ENCODE measurements around the gene TKTL1.
A peak's percentile ranks its signal among the peaks of the same experiment; 100 is the strongest.

The TKTL1 gene

DNA sequence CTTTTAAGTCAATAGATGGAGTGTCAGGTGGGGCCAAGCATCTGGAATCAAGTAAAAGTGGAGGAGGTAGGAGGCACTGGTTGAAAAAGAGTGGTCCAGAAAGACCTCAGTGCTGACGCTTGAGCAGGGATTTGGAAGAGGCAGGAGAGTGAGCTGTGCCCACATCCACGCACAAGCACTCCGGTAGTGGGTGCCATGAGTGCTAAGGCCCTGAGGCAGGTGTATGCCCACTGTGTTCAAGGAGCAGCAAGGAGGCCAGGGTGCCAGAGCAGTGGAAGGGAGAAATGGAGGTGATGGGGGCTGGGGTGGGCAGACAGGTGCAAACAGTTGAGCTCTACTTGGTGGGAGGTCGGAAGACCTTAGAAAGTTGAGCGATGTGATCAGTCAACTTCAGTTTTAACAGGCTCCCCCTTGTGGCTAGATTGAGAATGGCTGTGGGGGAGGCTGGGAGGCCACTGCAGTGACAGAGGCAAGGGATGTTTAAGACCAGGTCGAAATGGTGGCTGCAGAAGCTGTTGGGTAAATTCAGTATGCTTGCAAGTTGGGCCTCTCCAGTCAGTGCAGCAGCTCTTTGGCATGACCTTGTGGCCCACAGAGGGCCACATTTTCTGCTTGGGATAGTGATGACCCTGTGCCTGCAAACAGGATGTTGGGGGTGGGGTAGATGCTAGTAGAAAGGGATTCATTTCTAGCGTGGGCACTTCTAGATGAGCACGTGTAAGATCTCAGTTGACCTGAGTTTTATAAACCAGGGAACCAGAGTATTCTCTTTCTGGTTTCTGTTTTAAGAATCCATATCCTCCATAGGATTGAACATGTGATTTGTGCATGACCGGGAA, 12.7 kb downstream of the TKTL1 start:
- peak; percentile 51 to 82 for DNase-seq (ENCODE audit: low read depth in 2 of 2)

DNA sequence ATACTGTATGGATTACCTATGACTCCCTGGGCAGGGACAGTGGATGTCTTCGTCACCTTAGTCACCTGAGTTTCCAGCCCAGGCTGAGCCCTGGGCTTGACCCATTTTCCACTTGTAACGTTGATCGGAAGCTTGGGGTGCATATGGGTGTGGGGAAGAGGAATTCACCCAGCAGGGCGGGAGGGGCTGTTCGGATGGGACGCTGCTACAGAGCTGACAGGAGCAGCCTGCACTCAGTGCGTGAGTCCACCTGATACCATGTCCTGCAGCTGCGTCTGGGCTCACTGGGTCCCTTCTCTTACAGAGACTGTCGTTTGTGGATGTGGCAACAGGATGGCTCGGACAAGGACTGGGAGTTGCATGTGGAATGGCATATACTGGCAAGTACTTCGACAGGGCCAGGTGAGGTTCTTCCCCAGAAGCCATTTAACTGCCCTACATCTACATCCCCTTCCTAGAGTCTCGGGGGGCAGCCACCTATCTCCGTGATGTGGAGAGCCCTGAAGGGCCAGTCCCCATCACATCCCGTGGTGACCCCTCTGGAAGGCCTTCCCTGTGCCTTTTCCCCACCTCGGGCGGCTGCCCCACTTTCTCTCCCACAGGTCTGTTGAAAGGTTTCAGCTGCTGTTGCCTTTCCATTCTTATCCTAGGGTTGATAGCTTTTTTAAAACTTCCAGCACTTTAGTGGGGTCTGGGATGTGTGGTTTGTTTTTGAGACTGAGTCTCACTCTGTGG, 13.6 kb downstream of the TKTL1 start:
- DNase-seq (ENCODE audit: low read depth in 2 of 2): no peak

GRCh38 chrX:154310616-154311536, 15.3 kb downstream of the TKTL1 start:
- DNase-seq (ENCODE audit: low read depth in 2 of 2): no peak

DNA sequence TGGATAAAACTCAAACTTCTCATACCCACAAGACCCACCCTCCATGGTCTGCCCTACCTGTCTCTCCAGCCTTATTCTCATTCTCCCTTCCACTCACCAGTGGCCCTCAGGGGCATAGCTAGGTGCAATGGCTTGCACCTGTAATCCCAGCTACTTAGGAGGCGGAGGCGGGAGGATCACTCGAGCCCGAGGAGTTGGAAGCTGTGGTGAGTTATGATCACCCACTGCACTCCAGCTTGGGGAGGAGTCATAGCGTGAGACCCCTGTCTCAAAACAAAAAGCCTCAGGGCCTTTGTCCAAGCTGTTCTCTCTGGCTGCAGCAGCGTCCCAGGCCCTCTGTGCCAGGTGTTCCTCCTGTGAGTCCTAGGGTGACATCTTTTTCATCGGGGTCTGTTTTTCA, 16.5 kb downstream of the TKTL1 start:
- no peak for DNase-seq (ENCODE audit: low read depth in 2 of 2)

- DNase-seq (ENCODE audit: low read depth in 2 of 2): peak in 1 of 2 donors; percentile 16
Measured at GRCh38 chrX:154313147-154313546, 17.6 kb downstream of the TKTL1 start.

DNA sequence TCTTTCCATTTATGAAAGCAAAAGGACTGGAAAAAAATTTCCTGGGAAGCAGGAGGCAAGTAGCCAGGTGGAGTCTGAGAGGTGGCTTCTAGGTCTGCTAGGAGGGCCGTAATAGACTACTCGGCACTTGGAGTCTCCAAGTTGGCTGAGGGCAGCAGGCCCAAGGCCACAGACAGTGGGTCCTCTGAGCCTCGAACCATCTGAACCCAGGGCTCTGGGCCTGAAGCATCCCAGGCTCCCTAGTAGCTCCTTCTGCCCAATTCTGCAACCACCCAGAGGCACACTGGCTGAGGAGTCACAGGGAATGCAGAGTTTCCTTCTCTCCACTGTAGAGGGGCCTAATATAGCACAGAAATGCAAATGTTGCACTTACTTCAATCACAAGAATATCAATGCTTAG, 19.8 kb downstream of the TKTL1 start:
- DNase-seq (ENCODE audit: low read depth in 2 of 2): no peak

DNA sequence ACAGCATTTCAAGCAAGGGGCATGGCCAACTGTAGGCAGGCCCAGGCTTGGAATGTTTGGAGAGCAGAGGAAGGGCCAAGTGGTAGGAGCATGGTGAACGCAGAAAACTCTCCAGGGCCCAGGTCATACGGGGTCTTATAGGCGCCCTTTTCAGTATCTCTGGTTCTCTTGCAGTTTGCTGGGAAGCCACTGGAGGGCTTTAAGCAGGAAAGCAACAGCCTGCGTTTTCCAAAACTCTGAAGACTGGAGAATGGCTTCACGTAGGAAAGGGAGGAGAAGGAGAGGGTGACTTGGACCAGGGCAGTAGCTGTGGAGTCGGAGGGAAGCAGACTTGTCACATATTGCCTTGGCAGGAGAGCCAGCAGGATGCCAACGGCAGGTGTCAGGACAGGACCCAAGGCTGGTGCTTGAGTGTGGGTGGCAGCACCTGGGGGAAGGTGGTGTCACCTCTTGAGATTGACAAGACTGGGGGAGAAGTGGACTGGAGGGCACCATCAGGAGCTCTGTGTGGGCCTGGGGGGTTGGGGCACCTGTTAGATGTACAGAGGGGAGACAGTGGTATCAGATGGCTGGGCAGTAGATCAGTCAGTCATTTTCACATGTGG, 21.9 kb downstream of the TKTL1 start:
- DNase-seq (ENCODE audit: low read depth in 2 of 2): no peak

GRCh38 chrX:154320406-154320805, 24.8 kb downstream of the TKTL1 start:
- DNase-seq (ENCODE audit: low read depth in 2 of 2): no peak

DNA sequence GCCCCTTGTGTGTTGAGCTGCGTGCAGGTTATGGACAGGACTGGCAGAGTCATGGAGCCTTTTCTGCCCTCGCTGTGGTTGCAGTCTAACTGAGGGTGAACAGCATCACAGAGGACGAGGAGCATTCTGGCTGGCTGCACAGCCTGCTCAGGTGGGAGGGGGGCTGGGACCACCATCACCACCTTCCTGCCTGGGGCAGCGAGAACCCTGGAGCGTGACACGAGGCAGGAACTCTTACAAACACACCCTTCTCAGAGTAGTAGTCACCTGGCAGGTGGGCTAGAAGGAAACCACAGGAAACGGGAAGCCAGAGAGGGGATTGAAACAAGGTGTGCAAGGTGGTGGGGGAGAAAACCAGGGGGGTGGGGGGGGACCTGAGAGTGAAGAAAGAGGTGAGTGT, 25.6 kb downstream of the TKTL1 start:
- DNase-seq (ENCODE audit: low read depth in 2 of 2): no peak

DNA sequence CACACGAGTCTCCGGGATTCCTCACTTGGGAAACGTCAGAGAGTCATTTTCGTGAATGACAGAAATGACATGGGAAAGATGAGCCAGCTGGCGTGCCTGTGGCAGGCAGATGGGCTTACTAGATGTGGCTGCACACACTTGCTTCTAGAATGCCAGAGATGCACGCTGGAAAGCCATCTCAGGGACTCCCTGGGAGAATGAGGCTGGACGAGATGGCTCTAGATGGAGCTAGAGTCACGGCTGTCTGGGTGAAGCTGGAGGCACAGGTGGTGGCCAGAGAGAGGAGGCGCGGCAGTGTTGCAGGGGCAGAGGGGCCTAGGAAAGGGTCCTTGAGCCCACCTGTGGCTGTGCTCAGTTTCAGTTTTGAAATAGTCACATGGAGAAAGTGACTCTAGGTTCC, 26.0 kb downstream of the TKTL1 start:
- no peak for DNase-seq (ENCODE audit: low read depth in 2 of 2)

DNA sequence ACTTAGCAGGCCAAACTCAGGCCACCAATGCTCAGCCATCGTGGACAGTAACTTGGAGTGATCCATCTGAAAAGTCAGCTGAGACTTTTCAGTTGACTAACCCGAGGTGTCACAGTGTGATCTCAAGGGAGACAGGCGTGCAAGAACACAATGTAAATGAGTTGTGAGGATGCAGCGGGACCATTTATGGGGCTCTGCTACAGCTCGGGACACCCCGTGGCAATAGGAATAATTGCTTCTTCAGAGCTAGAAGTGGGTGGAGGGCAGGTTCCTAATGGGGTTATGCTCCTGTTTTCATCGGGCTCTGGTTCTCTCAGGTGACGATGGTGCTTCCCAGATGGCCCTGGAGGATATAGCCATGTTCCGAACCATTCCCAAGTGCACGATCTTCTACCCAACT, 27.3 kb downstream of the TKTL1 start:
- no peak for DNase-seq (ENCODE audit: low read depth in 2 of 2)

GRCh38 chrX:154323537-154323936, 27.9 kb downstream of the TKTL1 start:
- DNase-seq (ENCODE audit: low read depth in 2 of 2): no peak

- no peak for DNase-seq (ENCODE audit: low read depth in 2 of 2)
Measured at GRCh38 chrX:154325541-154325940, 29.9 kb downstream of the TKTL1 start.

DNA sequence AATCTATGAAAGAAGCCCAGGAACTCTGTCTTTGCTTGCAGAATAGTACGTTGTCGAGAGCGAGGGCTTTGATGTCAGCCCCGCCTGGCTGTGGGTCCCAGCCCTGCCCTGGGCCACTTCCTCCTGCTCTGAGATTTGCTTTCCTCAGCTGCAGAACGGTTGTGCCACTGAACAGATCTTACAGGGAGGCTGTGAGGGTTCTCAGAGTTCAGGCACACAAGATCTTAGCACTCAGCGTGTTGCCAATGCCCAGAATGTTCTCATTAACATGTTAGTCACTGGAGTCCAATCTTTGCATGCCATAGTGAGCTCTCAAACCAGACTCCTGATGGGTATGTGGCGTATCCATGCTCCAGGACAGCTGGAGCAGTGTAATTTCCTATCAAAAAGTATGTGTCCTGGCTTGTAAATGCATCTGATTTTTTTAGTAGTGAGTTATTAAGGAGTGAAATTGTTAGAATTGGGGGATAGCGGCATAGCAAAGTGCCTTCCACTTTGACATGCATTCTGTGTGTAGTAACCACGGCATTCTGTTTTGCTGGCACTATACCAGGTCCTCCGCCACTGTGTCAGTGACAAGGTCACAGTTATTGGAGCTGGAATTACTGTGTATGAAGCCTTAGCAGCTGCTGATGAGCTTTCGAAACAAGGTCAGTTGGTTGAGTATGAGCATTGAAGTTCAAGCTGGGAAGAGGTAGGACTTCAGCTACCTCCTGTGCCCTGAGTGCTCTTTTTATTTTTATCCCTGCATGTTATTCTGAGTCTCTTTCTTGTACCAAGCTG, 31.6 kb downstream of the TKTL1 start:
- no peak for DNase-seq (ENCODE audit: low read depth in 2 of 2)

DNA sequence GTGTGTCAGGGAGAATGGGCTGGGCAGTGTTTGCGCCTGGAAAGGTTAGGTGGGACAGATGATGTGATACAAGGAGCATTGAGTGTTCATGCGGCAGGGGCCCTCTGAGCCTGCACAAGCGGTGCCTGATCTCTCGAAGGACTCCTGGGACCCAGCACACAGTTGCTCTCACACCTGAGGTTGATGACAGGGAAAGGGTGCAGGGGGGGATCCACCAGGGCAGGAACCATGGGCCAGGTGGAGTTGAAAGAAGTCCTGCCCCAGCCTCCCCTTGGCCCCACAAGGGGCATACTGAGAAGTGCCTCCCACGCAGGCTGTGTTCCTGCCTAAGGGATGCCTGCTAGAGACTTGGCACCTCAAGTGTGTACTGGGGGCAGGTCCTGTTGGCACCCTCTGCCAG, 33.1 kb downstream of the TKTL1 start:
- no peak for DNase-seq (ENCODE audit: low read depth in 2 of 2)

GRCh38 chrX:154329294-154329693, 33.7 kb downstream of the TKTL1 start:
- no peak for DNase-seq (ENCODE audit: low read depth in 2 of 2)

GRCh38 chrX:154332561-154332960, 37.0 kb downstream of the TKTL1 start:
- no peak for DNase-seq (ENCODE audit: low read depth in 2 of 2)

GRCh38 chrX:154333116-154333515, 37.5 kb downstream of the TKTL1 start:
- DNase-seq (ENCODE audit: low read depth in 2 of 2): no peak

GRCh38 chrX:154333837-154334271, 38.3 kb downstream of the TKTL1 start:
- DNase-seq (ENCODE audit: low read depth in 2 of 2): no peak

GRCh38 chrX:154334496-154334895, 38.9 kb downstream of the TKTL1 start:
- no peak for DNase-seq (ENCODE audit: low read depth in 2 of 2)
